Occipital lobe (tissue), 2 donors: ENCODE data around the gene HNRNPL. TPM values are rescaled to one million over a fixed set of nuclear protein-coding genes. Genes with fewer than 3 reads are reported as not detected.
"Not testable (repeated sequence)": the region's sequence is repeated elsewhere in the genome, so short reads cannot be mapped to it uniquely, and the experiment has no call there.

ENCODE experiments used
- DNase-seq: peaks from one replicate; lab custom pipeline; 2025; lab: John Stamatoyannopoulos, UW
- total RNA-seq: library from RNA; depleted of rRNA; stranded (reverse); fragments of >200 nt; gene quantifications from one replicate; pipeline ENCODE4 v1.2.3, GENCODE V29; 2014

The HNRNPL gene
- total RNA-seq, 1 donor from 2014 or later, result 350 TPM

DNA sequence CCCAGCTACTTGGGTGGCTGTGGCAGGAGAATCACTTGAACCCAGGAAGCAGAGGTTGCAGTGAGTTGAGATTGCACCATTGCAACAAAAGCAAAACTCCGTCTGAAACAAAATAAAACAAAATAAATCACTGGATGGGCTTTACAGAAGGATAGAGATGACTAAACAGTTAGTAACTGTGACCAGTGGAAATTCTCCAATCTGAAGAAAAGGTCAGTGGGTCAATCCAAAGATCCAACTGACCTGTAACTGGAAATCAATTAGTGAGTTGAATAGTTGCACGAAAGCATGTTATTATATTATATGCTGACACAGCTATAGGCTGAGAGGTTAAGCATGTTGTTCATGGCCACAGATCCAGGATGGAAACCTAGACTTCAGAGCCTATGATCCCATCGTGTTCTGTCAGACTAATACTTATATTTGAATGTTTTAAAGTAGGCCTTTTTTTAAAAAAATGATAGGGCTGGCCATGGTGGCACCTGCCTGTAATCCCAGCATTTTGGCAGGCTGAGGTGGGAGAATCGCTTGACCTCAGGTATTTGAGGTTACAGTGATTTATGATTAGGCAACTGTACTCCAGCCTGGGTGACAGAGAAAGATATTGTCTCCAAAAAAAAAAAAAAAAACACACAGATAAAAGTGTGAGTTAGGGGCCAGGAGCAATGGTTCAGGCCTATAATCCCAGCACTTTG lies 19.6 kb downstream of the HNRNPL start:
- no peak for DNase-seq

DNA sequence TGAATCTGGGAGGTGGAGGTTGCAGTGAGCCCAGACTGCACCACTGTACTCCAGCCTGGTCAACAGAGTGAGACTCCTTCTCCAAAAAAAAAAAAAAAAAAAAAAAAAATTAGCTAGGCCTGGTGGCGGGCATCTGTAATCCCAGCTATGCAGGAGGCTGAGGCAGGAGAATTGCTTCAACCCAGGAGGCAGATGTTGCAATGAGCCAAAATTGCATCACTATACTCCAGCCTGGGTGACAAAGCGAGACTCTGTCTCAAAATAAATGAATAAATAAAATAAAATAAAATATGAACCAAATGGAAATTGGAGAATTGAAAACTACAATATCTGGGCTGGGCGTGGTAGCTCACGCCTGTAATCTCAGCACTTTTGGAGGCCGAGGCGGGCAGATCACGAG lies 20.6 kb downstream of the HNRNPL start:
- DNase-seq, result not testable (repeated sequence)

DNA sequence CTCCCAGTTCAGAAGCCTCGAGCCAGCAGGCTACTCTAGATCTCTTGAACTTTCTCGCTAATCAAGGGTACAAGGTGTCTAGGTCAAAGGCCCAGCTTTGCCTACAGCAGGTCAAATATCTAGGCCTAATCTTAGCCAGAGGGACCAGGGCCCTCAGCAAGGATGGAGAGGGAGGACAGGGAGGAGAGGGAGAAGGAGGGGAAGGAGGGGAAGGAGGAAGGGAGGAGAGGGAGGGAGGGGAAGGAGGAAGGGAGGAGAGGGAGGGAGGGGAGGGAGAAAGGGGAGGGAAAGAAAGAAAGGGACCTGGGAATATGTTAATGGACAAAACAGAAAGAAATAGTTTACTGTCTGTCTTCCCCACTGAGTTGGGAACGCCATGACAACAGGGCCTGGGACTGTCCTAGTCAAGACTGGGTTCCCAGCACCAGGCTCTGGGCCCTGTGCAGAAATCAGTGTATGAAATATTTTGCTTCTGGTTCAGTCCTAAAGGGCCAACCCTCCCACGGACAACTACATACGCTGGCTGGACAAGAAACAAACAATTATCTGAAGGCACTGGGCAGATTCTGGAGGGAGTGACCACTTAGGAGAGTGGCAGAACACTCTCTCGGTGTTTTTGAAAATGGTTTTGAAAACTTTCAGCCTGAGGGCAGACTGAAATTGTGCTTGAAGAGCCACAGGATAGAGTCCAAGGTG lies 22.8 kb downstream of the HNRNPL start:
- no peak for DNase-seq

DNA sequence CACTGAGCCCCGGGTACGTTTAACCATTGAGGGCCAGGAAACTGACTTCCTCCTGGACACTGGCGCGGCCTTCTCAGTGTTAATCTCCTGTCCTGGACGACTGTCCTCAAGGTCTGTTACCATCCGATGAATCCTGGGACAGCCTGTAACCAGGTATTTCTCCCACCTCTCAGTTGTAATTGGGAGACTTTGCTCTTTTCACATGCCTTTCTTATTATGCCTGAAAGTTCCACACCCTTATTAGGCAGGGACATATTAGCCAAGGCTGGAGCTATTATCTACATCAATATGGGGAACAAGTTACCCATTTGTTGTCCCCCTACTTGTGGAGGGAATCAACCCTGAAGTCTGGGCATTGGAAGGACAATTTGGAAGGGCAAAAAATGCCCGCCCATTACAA lies 23.9 kb downstream of the HNRNPL start:
- DNase-seq, result not testable (repeated sequence)

DNA sequence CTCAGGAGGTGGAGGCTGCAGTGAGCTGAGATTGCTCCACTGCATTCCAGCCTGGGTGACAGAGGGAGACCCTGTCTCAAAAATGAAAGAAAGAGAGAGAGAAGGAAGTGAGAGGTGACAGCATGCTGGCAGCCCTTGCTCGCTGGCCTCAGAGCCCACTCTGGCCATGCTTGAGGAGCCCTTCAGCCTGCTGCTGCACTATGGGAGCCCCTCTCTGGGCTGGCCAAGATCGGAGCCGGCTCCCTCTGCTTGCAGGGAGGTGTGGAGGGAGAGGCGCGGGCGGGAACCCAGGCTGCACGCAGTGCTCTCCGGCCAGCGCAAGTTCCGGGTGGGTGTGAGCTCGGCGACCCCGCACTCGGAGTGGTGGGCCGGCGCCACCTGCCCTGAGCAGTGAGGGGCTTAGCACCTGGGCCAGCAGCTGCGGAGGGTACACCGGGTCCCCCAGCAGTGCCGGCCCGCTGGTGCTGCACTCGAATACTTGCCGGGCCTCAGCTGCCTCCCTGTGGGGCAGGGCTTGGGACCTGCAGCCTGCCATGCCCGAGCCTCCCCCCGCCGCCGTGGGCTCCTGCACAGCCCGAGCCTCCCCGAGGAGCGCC lies 28.5 kb downstream of the HNRNPL start:
- not testable (repeated sequence) for DNase-seq

DNA sequence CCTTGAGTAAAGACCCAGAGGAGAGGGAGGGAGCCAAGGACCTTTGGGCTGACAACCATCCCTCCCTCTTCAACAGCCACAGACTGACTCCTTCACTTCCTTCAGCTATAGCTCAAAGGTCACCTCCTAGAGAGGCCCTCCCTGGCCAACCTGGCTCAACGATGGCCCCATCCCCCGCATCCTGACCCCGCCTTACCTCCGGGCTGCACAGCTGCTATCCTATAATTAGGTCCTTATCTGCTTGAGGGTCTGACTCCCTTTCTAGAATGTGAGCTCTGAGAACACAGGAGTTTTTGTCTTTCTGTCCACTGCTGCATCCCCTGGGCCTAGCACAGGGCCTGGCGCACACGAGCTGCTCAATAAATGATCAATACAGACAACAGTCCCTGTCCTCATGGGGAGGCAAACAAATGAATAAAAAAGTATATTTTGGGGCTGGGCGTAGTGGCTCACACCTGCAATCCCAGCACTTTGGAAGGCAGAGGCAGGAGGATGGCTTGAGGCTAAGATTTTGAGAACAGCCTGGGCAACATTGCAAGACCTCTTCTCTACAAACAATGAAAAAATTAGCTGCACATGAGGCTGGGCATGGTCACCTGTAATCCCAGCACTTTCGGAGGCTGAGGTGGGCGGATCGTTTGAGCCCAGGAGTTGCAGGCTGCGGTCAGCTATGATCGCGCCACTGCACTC lies 30.4 kb downstream of the HNRNPL start:
- DNase-seq, result no peak

DNA sequence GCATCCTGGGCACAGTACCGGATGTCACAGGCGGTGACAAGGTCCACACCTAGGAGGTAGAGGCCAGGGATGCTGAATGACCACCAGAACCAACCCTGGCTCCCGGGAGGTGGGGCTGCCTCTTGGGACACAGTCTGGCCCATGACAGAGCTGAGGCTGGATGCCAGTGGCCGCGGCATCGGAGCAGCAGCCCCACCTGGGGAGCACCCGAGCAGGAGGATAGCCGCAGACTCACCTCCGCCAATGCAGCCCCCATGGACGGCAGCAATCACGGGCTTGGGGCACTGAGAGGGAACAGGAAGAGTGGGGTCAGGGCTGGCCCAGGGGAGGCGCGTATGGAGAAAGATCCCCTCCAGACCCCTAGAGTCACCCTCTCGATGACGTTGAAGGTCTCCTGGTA lies 32.7 kb downstream of the HNRNPL start:
- DNase-seq, result no peak

DNA sequence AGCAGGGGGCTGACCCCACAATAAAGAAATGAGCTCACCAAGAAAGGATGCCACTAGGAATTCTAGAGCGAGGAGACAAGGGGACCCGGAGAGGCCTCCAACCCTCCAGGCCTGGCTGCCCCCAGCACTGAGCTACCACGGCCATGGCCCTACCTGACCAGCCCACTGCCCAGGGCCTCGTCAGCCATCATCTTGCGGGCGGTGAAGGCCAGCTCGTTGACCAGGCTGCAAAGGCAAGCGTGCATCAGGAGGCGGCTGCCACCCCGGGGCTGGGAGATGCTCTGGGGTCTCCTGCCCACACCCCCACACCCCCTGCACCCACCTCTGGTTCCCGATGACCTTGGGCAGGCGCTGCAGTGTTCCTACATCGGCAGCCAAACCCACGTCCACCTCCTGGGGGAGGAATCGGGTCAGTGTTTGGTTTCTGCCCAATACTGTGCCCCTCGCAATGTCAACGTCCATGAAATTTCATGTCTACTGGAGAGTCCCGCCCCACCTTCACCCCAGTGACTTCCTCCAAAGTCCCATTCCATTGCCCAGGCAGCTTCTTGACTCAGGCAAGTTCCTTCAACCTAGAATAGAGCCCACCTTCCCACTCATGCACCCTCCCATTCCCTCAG lies 33.5 kb downstream of the HNRNPL start:
- DNase-seq, result no peak

DNA sequence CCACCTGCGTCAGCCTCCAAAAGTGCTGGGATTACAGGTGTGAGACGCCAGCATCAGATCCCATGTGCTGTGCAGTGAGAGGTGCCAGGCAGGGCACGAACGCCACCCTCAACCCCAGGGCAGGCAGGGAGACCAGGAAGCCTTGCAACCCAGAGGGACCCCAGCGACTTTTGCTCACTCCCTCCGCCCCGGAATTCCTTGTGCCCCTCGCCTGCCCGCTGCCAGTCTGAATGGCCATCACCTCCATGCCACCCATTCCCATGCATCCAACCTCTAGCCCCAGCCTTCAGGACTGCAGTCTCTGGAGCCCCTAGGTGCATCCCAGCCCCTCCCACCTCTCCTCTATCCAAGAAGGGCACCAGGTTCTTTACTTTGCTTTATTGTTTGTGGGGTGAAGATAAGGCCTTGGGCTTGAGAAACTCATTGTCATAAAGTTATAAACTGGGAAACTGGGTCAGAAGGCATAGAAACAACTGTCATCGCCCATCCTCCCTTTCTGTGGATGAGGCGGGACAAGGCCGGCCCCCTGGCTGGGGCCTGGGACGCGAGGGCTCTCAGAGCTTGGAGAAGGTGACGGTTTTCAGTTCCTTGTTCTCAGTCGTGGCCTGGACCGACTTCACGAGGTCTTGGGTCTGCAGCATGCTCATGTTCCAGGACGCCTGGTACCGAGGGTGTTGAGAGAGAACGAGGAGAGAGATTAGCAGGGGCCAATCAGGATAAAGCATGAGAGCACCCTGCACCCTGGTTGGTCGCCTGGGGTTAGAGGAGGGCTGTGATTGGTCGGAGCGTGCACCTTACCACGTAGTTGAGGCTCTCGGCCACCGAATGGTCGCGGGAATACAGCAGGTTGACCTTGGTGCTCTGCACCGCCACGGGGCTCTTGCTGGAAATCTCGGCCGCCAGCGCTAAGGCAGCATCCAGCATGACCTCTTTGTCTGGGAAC lies 34.5 kb downstream of the HNRNPL start:
- DNase-seq, result no peak

DNA sequence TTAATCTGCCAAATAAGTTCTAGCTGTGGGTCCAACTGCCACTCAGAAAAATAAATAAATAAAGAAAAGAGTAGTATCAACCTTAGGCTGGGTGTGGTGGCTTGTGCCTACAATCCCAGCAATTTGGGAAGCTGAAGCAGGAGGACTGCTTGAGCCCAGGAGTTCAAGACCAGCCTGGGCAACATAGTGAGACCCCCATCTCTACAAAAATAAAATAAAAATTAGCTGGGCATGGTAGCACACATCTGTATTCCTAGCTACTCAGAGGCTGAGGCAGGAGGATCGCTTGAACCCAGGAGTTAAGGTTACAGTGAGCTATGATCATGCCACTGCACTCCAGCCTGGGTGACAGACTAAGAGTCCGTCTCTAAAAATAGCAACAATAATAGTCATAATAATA lies 35.9 kb downstream of the HNRNPL start:
- DNase-seq, result not testable (repeated sequence)

DNA sequence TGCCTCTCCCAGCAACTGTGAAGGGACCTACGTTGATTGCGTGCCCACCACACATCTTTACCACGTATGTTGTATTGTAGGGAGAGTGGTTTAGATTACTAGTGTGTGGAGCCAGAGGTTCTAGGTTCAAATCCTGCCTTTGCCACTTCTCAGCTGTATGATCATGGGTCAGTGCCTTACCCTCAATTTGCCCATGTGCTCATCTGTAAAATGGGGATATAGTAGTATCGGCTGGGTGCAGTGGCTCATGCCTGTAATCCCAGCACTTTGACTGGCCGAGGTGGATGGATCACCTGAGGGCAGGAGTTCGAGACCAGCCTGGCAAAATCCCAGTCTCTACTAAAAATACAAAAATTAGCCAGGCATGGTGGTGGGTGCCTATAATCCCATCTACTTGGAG lies 36.5 kb downstream of the HNRNPL start:
- no peak for DNase-seq

DNA sequence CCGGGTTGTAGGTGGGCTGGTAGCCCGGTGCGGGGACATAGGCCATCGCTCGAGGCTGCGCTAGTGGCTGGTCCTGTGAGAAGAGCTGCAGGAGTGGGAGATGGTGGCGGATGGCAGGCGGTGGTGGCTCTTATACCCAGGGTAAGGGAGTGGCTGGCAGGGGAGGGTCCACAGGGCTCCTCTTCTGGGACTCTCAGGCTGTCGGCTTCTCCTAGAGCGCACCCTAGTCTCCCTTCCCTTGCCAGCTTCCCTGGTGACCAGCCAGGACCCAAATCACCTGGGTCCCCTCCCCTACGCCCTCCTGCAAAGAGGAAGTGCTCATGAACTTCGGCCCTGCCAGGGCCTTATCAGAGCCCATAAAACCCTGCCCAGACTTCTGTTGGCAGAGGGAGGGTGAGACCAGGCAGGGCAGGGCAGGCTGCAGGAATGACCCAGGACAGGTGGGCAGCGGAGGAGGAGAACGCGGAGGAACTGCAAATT lies 36.9 kb downstream of the HNRNPL start, which contains the start of gene LGALS4:
LGALS4 (minus strand) TSS at position 105 of the 480 bp plus-strand sequence; CDS start at position 46, 59 bp downstream.
- DNase-seq, result no peak

DNA sequence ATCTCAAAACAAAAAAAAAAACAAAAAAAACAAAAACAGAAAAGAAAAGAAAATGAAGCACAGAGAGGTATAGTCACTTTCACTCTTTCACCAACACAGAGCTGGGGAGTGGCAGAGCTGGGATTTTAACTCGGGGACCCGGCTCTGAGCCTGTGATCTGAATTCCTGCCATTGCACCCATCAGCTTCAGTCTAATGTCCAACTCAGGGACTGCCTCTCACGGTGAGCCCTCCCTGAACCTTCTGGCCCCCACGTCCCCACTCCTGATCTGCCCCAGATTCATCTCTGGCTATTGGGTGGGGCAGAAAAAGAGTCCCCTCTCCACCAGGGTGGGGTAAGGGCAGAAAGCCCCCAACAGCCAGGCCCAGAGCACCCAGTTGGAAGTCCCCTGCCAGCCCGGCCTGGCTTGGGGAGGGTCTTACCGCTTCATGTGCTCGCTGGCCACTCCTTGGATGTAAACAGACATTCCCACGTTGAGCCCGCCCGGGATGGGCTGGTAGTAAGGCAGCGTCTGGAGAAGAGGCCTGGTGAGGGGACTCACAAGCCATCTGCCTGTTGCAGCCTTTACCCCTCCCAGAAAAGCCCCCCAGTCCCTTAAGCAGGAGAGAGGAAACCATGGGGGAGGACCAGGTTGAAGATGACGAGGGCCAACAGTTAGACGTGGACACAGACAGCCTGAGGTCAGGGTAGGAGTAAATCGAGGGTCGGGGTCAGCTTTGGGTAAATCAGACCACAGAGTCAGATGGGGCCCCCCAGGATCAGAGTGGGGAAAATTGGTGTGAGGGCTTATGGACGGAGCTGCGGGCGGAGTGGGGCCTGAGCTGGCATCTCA lies 37.6 kb downstream of the HNRNPL start:
- DNase-seq, result no peak

DNA sequence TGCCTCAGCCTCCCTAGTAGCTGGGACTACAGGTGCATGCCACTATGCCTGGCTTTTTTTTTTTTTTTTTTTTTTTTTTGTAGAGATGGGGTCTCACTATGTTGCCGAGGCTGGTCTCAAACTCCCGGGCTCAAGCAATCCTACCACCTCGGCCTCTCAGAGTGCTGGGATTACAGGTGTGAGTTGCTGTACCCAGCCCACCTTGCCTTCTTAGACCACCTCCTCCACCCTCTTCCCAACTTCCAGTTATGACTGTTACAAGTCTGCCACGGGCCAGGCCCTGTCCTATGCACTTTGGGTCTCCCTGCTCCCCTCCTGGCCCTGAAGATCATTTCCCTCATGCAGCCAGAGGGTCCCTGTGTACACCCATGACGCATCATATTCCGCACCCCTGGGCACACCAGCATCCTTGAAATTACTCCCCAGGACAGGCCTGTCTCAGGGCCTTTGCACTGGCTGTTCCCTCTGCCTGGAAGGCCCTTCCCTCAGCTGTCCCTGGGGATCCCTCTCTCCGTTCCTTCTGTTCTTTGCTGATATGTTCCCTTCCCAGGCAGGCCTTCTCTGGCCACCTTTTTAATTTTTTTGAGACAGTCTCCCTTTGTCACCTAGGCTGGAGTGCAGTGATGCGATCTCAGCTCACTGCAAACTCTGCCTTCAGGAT lies 40.1 kb downstream of the HNRNPL start:
- DNase-seq, result no peak

DNA sequence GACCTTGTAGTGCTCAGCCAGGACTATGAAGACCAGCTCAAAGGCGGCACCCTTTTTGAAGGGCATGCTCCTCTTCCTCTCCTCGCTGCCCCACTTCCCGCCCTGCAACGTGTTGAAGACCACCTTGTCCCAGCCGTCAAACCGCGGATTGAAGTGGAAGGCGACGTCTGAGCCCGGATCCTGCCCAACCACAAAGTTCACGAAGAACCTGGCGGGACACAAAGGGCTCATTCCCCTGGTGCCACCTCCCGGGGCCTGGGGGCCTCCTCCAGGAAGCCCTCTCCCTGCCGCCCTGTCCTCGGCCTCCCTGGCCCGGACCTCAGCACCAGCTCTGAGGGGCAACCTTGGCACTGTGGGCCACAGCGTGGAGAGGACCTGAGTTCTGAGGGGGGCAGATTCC lies 41.0 kb downstream of the HNRNPL start:
- no peak for DNase-seq

DNA sequence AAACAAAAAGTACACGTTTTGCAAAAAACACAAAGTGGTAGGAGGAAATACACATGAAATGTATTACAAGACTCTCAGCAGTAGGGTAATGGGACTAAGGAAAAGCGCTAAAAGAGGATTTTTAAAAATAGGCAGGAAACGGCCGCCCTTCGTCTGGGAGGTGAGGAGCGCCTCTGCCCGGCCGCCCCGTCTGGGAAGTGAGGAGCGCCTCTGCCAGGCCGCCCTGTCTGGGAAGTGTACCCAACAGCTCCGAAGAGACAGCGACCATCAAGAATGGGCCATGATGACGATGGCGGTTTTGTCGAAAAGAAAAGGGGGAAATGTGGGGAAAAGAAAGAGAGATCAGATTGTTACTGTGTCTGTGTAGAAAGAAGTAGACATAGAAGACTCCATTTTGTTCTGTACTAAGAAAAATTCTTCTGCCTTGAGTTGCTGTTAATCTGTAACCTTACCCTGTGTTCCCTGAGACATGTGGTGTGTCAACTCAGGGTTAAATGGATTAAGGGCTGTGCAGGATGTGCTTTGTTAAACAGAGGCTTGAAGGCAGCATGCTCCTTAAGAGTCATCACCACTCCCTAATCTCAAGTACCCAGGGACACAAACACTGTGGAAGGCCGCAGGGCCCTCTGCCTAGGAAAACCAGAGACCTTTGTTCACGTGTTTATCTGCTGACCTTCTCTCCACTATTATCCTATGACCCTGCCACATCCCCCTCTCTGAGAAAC lies 42.2 kb downstream of the HNRNPL start:
- not testable (repeated sequence) for DNase-seq

DNA sequence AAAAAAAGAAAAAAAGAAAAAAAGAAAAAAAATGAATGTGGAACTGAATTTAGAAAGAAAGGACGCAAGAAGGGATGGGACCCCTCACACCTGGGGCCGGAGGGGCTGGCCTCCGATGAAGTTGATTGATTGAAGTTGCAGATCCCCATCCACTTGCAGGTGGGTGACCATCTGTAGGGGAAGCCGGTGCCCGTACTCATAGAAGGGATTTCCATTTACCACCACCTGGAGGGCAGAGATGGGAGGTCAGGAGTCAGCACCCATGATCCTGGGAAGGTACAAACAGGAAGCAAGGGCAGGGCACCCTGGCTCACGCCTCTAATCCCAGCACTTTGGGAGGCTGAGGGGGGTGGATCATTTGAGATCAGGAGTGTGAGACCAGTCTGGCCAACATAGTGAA lies 43.4 kb downstream of the HNRNPL start:
- DNase-seq, result no peak

DNA sequence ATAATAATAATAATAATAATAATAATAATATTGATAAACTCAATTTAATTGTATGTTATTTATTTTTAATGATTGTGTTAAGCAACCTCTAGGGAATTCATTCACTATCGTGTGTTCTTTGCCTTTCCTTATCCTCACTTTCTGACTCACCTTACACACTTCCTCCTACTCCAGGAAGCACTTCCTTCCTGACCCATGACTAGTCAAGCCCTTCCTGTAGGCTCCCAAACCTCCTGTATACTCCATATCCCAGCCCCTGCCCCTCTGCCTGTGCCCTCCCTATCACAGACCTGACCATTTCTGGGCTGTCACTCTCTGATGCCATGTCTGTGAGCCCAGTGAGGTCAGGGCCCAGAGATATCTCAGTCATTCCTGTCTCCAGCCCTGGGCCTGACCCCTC lies 44.6 kb downstream of the HNRNPL start:
- DNase-seq, result no peak
